Stimulated activated CD4-positive, alpha-beta T cell treated with anti-CD3 and anti-CD28 coated beads, Interleukin-4, amount 100 ng/mL, for 48 hours (primary cell): ENCODE results near the gene ZNF287.

Source experiments
- DNase-seq, 2 donors: peaks; one replicate each; pipeline ENCODE4 v3.0.0-alpha.2; 2020; ENCODE audit warnings: low read depth in 2 of 2

ZNF287 gene

DNA sequence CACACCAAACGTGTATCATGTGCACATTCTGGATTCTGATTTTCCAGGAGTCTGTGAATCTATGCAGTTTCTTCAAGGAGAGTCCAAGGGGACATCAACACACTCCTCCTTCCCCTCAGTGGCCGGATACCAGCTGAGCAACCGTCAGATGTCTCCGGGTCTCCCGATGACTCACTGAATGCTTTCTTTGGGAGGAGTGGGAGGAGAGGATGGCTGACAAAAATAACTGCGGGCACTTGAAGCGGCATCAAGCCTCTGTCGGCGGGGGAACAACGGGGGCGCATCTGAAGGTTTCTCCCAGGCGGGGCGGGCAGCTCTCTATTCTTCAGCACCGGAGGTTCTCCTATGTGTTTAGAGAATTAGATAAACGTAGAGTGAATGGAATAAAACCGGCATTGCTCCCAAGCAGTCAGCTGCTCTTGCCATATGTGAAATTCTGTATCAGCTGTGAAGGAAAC lies 52.4 kb downstream of the ZNF287 start:
- no peak for DNase-seq

DNA sequence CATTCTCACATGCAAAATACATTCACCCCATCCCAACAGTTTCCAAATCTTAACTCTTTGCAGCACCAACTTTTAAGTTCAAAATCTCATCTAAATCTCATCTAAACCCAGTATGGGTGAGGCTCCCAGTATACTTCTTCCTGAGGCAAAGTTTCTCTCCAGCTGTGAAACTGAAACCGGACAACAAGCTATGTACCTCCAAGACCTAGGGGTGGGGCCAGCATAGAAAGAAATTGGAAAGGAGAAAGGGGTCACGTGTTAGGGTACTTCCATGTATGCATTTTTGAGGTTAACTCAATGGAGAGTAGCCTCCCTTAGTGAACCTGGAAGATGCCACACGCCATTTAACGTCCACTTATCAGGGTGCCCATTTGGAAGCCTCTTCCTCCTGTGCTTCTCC lies 53.1 kb downstream of the ZNF287 start:
- no peak for DNase-seq

DNA sequence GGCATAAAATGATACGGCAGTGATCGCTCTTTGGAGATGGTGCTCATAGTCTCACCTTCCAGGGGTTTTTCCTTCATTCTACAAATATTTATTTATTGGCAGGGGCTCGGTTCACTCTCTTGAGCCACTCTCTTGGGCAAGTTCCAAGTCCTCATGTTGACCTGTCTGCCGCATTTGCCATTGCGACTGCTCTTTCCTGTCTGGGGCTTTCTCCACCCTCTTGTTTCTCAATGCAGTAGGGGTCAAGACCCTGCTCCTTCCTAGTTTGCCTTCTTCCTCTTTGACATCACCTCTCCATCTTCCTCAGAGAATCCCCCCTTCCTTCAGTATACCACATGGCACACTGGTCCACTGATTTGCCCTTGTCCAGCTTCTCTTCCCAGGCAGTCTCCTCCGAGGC lies 55.1 kb downstream of the ZNF287 start:
- DNase-seq: no peak

DNA sequence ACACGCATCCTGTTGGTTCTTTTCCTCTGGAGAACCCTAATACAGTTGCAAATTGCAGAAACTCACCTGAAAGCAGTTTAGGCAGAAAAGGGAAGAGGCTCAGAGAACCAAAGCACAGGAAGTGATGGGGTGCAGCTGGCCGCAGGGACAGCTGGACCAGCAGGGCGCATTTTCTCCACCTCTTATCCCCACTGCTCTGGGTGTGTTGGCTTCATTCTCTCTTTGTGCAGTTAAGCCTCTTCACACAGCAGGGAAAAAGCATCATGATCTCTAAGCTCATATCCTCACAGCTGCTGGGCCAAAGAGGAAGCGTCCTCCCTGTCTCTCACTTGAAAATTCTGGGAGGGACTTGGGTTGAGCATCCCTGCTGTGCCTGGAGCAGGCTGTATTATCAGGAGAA lies 57.0 kb downstream of the ZNF287 start:
- DNase-seq: no peak

DNA sequence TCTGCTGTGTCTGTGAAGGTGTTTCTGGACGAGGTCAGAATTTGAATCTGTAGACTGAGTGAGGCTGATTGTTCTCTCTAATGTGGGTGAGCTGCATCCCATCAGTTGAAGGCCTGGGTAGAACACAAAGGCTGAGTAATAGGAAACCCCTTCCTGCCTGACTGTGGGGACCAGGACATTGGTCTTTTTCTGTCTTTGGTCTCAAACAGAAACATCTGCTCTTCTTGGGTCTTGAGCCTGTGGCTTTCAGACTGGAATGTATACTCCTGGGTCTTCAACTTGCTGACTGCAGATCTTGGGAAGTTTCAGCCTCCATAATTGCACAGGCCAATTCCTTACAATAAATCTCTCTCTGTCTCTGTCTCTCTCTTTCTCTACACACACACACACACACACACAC lies 57.4 kb downstream of the ZNF287 start:
- DNase-seq: no peak

DNA sequence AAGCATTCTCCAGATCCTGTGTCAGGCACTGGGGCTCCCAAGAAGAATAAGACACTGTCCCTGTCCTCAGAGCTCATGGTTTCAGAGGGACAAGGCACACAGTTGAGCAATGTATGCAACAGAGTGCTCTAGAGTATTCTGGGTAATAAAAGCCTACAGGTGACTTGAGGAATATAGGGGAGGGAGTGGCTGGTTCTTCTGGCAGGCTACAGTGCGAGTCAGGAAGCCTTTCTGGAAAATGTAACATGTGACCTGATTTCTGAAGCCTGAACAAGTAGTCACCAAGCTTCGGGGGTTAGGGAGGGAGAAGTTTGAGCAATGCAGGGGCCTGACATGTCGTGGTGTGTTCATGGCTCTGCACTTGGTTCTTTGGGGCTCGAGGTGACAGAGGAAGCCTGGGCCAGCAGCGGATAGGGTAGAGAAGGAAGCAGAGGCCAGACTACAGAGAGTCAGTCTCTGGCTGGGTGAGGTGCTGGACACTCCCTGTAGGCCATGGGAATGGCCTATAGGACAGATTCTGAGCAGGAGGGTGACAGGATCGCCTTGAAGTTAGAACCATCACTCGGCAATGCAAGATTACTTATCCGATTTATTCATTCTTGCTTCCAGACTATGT lies 61.0 kb downstream of the ZNF287 start:
- DNase-seq: no peak

DNA sequence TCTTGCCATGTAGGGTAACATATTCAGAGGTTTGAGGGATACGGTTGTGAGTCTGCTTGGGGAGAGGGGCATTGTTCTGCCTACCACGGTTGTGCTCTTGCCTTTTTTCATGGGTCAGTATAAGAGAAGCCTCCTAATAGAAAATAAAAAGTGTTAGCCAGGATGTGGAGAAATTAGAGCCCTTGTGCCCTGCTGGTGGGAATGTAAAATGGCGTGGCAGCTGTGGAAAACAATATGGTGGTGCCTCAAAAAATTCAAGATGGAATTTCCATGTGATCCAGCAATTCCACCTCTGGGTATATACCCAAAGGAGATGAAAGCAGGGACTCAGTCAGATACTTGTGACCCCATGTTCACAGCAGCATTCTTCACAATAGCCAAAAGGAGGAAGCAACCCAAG lies 62.8 kb downstream of the ZNF287 start:
- DNase-seq: no peak

DNA sequence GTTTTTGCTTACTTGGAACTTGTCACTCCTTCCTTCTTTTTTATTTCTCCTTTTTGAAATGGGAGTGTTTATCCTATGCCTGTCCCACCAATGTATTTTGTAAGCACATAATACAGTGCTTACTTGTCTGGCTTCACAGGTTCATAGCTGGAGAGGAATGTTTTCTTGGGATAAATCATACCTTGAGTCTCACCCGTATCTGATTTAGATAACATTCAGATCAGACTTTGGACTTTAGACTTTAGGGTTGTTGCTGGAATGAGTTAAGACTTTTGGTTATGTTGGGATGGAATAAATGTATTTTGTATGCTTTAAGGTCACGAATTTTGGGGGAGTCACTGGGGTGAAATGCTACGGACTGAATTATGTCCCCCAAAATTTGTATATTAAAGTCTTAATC lies 64.0 kb downstream of the ZNF287 start:
- no peak for DNase-seq
